Measurements from ENCODE around the gene RWDD4.

GRCh38 chr4:183700407-183700806, 41.4 kb upstream of the RWDD4 start:
- TF ChIP-seq, protein P1, sequence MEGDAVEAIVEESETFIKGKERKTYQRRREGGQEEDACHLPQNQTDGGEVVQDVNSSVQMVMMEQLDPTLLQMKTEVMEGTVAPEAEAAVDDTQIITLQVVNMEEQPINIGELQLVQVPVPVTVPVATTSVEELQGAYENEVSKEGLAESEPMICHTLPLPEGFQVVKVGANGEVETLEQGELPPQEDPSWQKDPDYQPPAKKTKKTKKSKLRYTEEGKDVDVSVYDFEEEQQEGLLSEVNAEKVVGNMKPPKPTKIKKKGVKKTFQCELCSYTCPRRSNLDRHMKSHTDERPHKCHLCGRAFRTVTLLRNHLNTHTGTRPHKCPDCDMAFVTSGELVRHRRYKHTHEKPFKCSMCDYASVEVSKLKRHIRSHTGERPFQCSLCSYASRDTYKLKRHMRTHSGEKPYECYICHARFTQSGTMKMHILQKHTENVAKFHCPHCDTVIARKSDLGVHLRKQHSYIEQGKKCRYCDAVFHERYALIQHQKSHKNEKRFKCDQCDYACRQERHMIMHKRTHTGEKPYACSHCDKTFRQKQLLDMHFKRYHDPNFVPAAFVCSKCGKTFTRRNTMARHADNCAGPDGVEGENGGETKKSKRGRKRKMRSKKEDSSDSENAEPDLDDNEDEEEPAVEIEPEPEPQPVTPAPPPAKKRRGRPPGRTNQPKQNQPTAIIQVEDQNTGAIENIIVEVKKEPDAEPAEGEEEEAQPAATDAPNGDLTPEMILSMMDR (conservative IDR thresholded peaks at IDR 0.05 in 1 of 2, IDR thresholded peaks at IDR 0.05 in 1 of 2; ENCODE audit: extremely low read depth in 1 of 2, insufficient read depth in 1 of 2, low read depth in 1 of 2, low read length in 2 of 2) = peak in 1 of 2 donors; percentile 24
- TF ChIP-seq EZH2 (IDR thresholded peaks at IDR 0.05; ENCODE audit: borderline replicate concordance, low read length) = no peak
